HCEC 1CT (cell line): ENCODE results near the gene RGS3.

ENCODE experiments used
- DNase-seq: peaks from one replicate; pipeline ENCODE4 v3.0.0-alpha.2; 2017

Gene RGS3

GRCh38 chr9:113574441-113575262, 111.1 kb downstream of the RGS3 start:
- DNase-seq, result no peak

- peak; percentile 66 for DNase-seq
These were observed 114.2 kb downstream of the RGS3 start for GRCh38 chr9:113577525-113578261.

- DNase-seq, result no peak
These were observed 114.8 kb downstream of the RGS3 start for GRCh38 chr9:113578279-113578865.

GRCh38 chr9:113578882-113579282, 115.4 kb downstream of the RGS3 start:
- peak; percentile 96 for DNase-seq

- peak; percentile 46 for DNase-seq
These were observed 115.9 kb downstream of the RGS3 start for GRCh38 chr9:113579283-113580040.

GRCh38 chr9:113580041-113580953, 116.8 kb downstream of the RGS3 start:
- DNase-seq, result no peak

- no peak for DNase-seq
These were observed 117.4 kb downstream of the RGS3 start for GRCh38 chr9:113580954-113581311.

GRCh38 chr9:113581865-113582697, 118.6 kb downstream of the RGS3 start:
- peak; percentile 84 for DNase-seq

- no peak for DNase-seq
These were observed 119.2 kb downstream of the RGS3 start for GRCh38 chr9:113582698-113583200.

- DNase-seq, result no peak
These were observed 120.2 kb downstream of the RGS3 start for GRCh38 chr9:113583511-113584427.

GRCh38 chr9:113584428-113585084, 121.0 kb downstream of the RGS3 start:
- no peak for DNase-seq

- DNase-seq, result no peak
These were observed 121.5 kb downstream of the RGS3 start for GRCh38 chr9:113585085-113585442.

GRCh38 chr9:113585555-113585954, 122.0 kb downstream of the RGS3 start:
- no peak for DNase-seq

- DNase-seq, result peak; percentile 20
These were observed 124.0 kb downstream of the RGS3 start for GRCh38 chr9:113587471-113588031.

- DNase-seq, result no peak
These were observed 124.8 kb downstream of the RGS3 start for GRCh38 chr9:113588242-113588810.

GRCh38 chr9:113588936-113589335, 125.4 kb downstream of the RGS3 start:
- DNase-seq, result no peak

GRCh38 chr9:113589407-113589806, 125.9 kb downstream of the RGS3 start:
- DNase-seq, result no peak

GRCh38 chr9:113589890-113590289, 126.4 kb downstream of the RGS3 start:
- DNase-seq, result peak; percentile 44

- DNase-seq, result no peak
These were observed 126.9 kb downstream of the RGS3 start for GRCh38 chr9:113590389-113590788.
